Panc1 (cell line): Measurements from ENCODE around the gene VAPB.
"Not testable (repeated sequence)": the region's sequence is repeated elsewhere in the genome, so short reads cannot be mapped to it uniquely, and the experiment has no call there.

Experiments used
- POLR2AphosphoS5 ChIP-seq: IDR thresholded peaks from 2 replicates; pipeline ENCODE4 v1.6.1; 2012; ENCODE audit warnings: mild to moderate bottlenecking, low read depth, low read length, moderate library complexity
- SIN3A ChIP-seq: IDR thresholded peaks from 2 replicates; pipeline ENCODE4 v1.6.1; 2012; ENCODE audit warnings: low read depth, mild to moderate bottlenecking, low read length, moderate library complexity, borderline replicate concordance; ENCODE audit not compliant: insufficient read depth
- TF ChIP-seq, protein P1 (sequence below): fragments of 450-650 bp; IDR thresholded peaks from 2 replicates; pipeline ENCODE4 v1.5.1; 2017; ENCODE audit warnings: mild to moderate bottlenecking

DNA sequence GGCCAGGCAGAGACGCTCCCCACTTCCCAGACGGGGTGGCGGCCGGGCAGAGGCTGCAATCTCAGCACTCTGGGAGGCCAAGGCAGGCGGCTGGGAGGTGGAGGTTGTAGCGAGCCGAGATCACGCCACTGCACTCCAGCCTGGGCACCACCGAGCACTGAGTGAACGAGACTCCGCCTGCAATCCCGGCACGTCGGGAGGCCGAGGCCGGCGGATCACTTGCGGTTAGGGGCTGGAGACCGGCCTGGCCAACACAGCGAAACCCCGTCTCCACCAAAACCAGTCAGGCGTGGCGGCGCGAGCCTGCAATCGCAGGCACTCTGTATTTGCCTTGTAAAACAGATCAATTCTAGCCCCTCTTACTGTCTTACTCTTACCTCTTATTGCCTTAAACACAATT lies 25.8 kb downstream of the VAPB start:
- TF ChIP-seq, protein P1, sequence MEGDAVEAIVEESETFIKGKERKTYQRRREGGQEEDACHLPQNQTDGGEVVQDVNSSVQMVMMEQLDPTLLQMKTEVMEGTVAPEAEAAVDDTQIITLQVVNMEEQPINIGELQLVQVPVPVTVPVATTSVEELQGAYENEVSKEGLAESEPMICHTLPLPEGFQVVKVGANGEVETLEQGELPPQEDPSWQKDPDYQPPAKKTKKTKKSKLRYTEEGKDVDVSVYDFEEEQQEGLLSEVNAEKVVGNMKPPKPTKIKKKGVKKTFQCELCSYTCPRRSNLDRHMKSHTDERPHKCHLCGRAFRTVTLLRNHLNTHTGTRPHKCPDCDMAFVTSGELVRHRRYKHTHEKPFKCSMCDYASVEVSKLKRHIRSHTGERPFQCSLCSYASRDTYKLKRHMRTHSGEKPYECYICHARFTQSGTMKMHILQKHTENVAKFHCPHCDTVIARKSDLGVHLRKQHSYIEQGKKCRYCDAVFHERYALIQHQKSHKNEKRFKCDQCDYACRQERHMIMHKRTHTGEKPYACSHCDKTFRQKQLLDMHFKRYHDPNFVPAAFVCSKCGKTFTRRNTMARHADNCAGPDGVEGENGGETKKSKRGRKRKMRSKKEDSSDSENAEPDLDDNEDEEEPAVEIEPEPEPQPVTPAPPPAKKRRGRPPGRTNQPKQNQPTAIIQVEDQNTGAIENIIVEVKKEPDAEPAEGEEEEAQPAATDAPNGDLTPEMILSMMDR, result not testable (repeated sequence)
- TF ChIP-seq SIN3A, POLR2AphosphoS5: not testable (repeated sequence)
